ENCODE measurements around the gene NDRG3. TPM values are rescaled to one million over a fixed set of nuclear protein-coding genes. Genes with fewer than 3 reads are reported as not detected.
"Not testable (repeated sequence)": the region's sequence is repeated elsewhere in the genome, so short reads cannot be mapped to it uniquely, and the experiment has no call there.

The NDRG3 gene
- total RNA-seq, 1 donor = 23.1 TPM

DNA sequence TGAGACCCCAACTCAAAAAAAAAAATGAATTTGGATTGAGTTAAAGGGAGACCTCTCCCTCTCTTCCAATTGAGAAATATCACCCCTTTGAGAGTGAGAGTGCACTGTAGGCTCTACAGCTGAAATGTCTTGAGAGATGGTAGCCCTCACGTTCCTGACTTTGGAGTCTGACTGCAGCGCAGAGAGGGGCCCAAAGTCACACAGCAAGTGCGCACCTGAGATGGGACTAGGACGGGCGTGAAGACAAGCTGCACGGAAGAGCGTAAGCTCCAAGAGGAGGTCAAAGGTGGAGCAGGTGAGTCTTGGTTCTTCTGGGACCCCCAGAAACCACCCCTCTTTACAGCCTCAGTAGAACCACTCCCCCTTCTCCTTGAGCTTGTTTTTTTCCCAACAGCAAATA, 100.5 kb downstream of the NDRG3 start:
- H3K4me3 ChIP-seq (ENCODE audit: low read depth, low read length) = no peak overlapping the region
- no peak for DNase-seq (ENCODE audit: low read depth)
- TF ChIP-seq, protein P1, sequence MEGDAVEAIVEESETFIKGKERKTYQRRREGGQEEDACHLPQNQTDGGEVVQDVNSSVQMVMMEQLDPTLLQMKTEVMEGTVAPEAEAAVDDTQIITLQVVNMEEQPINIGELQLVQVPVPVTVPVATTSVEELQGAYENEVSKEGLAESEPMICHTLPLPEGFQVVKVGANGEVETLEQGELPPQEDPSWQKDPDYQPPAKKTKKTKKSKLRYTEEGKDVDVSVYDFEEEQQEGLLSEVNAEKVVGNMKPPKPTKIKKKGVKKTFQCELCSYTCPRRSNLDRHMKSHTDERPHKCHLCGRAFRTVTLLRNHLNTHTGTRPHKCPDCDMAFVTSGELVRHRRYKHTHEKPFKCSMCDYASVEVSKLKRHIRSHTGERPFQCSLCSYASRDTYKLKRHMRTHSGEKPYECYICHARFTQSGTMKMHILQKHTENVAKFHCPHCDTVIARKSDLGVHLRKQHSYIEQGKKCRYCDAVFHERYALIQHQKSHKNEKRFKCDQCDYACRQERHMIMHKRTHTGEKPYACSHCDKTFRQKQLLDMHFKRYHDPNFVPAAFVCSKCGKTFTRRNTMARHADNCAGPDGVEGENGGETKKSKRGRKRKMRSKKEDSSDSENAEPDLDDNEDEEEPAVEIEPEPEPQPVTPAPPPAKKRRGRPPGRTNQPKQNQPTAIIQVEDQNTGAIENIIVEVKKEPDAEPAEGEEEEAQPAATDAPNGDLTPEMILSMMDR (IDR thresholded peaks at IDR 0.05; ENCODE audit: insufficient read depth, low read length) = no peak

DNA sequence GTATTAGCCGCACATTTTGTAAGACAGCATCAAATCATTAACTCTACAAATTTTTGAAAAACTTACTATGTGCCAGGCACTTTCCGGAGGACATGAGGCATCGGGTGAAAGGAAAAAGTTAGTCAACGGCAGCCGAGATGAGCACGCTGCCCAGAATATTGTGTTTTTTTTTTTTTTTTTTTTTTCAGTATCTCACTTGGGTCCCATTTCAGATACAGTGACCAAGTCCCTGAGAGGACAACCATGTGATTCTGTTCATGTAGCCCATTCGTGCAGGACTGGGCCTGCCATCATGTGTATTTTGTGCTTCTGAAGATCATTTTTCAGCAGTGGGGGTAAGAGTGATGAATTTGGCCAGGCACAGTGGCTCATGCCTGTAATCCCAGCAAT, 101.2 kb downstream of the NDRG3 start:
- no peak overlapping the region for H3K4me3 ChIP-seq (ENCODE audit: low read depth, low read length)
- DNase-seq (ENCODE audit: low read depth) = no peak
- TF ChIP-seq, protein P1 (IDR thresholded peaks at IDR 0.05; ENCODE audit: insufficient read depth, low read length) = no peak

DNA sequence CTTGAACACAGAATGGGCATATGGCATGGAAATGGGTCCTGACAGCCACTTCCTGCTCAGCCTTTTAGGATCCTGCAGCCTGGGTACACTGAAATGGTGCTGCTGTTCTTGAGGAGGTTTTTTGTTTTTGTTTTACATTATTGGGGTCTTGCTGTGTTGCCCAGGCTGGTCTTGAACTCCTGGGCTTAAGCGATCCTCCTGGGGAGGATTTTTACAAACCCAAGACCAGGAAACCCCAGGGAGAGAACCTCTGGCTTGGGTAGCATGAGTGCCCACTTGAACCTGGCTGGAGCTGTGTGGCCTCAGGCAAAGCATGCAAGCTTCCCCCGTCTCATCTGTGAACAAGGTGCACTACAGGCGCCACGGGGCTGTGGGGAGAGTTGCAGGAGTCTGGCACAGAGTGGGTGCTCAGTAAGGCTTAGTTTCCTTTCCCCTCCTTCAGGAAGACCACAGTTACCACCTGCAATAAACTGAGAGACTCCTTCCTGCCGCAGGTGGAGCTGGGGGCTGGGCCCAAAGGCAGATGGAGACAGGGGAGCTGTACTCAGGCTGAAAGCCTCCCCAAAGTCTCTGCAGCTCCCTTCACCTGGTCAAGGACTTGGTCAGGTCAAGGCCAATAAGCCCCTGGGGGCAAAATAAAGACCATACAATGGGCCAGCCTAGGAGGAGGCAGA, 101.7 kb downstream of the NDRG3 start:
- H3K4me3 ChIP-seq (ENCODE audit: low read depth, low read length) = no peak overlapping the region
- TF ChIP-seq, protein P1 (IDR thresholded peaks at IDR 0.05; ENCODE audit: insufficient read depth, low read length) = no peak
- no peak for DNase-seq (ENCODE audit: low read depth)

DNA sequence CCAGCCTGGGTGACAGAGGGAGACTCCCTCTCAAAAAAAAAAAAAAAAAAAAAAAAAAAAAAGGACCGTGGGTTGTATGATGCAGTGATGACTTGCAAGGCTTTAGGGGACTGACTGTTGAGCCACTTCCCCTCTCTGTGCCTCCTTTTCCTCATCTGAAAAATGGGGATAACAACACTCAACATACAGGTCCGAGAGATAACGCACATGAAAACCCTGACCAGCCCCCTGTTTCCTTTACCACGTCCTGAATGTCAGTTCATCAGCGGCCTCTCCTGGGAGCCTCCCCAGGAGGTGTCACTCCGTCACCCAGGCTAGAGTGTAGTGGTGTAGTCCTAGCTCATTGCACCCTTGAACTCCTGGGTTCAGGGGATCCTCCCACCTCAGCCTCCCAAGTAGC, 103.8 kb downstream of the NDRG3 start:
- TF ChIP-seq, protein P1 (IDR thresholded peaks at IDR 0.05; ENCODE audit: insufficient read depth, low read length) = no peak
- DNase-seq (ENCODE audit: low read depth) = no peak
- H3K4me3 ChIP-seq (ENCODE audit: low read depth, low read length) = no peak overlapping the region

DNA sequence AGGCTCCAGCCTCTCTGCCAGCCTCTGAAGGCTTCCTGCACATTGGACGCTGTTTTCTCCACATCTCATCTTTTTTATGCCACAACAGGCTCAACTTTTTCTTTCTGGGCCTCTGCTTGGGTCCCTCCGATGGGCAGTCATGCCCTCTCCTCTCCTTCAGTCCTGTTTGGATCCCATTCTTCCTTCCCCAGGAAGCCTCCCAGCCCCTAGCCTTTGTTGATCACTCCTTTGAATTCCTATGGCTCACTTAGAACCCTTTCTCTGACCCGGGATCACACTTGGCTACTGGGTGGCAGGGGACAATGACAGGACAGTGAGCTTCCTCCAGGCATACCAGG, 104.4 kb downstream of the NDRG3 start:
- no peak for DNase-seq (ENCODE audit: low read depth)
- H3K4me3 ChIP-seq (ENCODE audit: low read depth, low read length) = no peak overlapping the region
- TF ChIP-seq, protein P1 (IDR thresholded peaks at IDR 0.05; ENCODE audit: insufficient read depth, low read length) = no peak

DNA sequence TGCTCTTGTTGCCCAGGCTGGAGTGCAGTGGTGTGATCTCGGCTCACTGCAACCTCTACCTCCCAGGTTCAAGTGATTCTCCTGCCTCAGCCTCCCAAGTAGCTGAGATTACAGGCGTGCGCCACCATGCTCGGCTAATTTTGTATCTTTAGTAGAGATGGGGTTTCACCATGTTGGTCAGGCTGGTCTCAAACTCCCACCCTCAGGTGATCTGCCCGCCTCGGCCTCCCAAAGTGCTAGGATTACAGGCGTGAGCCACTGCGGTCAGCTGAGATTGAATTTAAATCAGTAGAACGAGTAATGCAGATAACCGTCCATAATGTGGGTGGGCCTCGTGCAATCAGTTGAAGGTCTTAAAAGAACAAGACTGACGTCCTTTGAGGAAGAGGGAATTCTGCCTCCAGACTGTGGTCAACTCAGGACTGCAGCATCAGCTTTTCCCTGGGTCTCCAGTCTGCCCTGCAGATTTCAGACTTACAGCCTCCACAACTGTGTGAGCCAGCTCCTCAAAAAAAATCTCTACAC, 107.0 kb downstream of the NDRG3 start:
- not testable (repeated sequence) for DNase-seq (ENCODE audit: low read depth); H3K4me3 ChIP-seq (ENCODE audit: low read depth, low read length)

DNA sequence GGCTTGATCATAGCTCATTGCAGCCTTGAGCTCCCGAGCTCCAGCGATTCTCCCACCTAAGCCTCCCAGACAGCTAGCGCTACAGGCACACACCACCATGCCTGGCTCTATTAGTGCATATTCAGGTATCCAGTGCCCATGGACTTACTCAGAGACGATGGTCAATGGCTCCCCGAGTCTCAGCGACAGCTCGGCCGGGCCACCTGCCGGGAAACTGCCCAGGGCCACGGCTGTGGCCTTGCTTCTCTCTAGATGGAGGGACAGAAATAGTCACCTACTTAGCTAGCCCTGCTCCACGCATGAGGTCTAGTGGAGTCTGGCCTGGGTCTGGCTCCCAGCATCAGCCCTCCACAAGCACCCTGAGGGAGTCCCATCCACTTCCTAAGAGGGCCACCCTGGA, 111.5 kb downstream of the NDRG3 start:
- DNase-seq (ENCODE audit: low read depth) = no peak
- no peak overlapping the region for H3K4me3 ChIP-seq (ENCODE audit: low read depth, low read length)
- TF ChIP-seq, protein P1 (IDR thresholded peaks at IDR 0.05; ENCODE audit: insufficient read depth, low read length) = no peak
